ENCODE data around the gene TMEM238L.

GRCh38 chr17:10754861-10755591 lies 48.9 kb downstream of the TMEM238L start:
- TF ChIP-seq CTCF (IDR thresholded peaks at IDR 0.05) (no peak), POLR2A (IDR thresholded peaks at IDR 0.05) (no peak), EP300 (IDR thresholded peaks at IDR 0.05) (no peak), POLR2AphosphoS5 (IDR thresholded peaks at IDR 0.05) (no peak)
